HEK293 (cell line): ENCODE data around the gene STEEP1.

Experiments used
- PRDM1 ChIP-seq: fragments of 450-650 bp; formaldehyde crosslinking; IDR thresholded peaks from 2 replicates; pipeline ENCODE4; 2016; ENCODE audit warnings: missing biosample characterization, missing genetic modification characterization
- SETDB1 ChIP-seq: IDR thresholded peaks from one replicate; pipeline ENCODE4 v1.6.1; 2017; ENCODE audit warnings: mild to moderate bottlenecking, low read length, moderate library complexity, mixed read lengths; ENCODE audit not compliant: insufficient read length
- ZNF174 ChIP-seq: fragments of 450-650 bp; formaldehyde crosslinking; IDR thresholded peaks from 2 replicates; pipeline ENCODE4 v1.5.0; 2017; ENCODE audit warnings: missing biosample characterization, mild to moderate bottlenecking, missing genetic modification characterization
- ZNF211 ChIP-seq: fragments of 450-650 bp; formaldehyde crosslinking; IDR thresholded peaks from 2 replicates; pipeline ENCODE4 v1.5.1; 2016; ENCODE audit warnings: low read depth, missing biosample characterization, missing genetic modification characterization
- ZNF274 ChIP-seq, 2 experiments: fragments of 200-500 bp in 1 of 2; fragments of 450-650 bp in 1 of 2; sonication (Bioruptor generic) in 1 of 2; formaldehyde crosslinking in 1 of 2; IDR thresholded peaks; 2 replicates each; pipeline versions ENCODE4 v1.5.1 to v1.6.1; 2014 to 2016; ENCODE audit warnings: borderline replicate concordance in 1 of 2, inconsistent platforms in 1 of 2, low read length in 1 of 2, missing biosample characterization in 1 of 2, missing genetic modification characterization in 1 of 2
- ZNF621 ChIP-seq: fragments of 450-650 bp; formaldehyde crosslinking; IDR thresholded peaks from 2 replicates; pipeline ENCODE4 v1.5.1; 2017; ENCODE audit warnings: missing biosample characterization, missing genetic modification characterization
- TF ChIP-seq, protein P1 (sequence below): fragments of 450-650 bp; formaldehyde crosslinking; IDR thresholded peaks from 2 replicates; pipeline ENCODE4 v1.5.1; 2016; ENCODE audit warnings: missing biosample characterization, missing genetic modification characterization
- TF ChIP-seq, protein P2 (sequence below): sonication (generic); formaldehyde crosslinking; IDR thresholded peaks from 2 replicates; pipeline ENCODE4 v1.8.1; 2022; ENCODE audit warnings: mild to moderate bottlenecking, moderate library complexity, missing genetic modification reagents
- TF ChIP-seq, protein P3 (sequence below): fragments of 450-650 bp; formaldehyde crosslinking; IDR thresholded peaks from 2 replicates; pipeline ENCODE4 v1.5.1; 2016; ENCODE audit warnings: missing biosample characterization, missing genetic modification characterization
- TF ChIP-seq, protein P4 (sequence below): fragments of 450-650 bp; formaldehyde crosslinking; IDR thresholded peaks from 2 replicates; pipeline ENCODE4 v1.5.1; 2016; ENCODE audit warnings: missing biosample characterization, missing genetic modification characterization

DNA sequence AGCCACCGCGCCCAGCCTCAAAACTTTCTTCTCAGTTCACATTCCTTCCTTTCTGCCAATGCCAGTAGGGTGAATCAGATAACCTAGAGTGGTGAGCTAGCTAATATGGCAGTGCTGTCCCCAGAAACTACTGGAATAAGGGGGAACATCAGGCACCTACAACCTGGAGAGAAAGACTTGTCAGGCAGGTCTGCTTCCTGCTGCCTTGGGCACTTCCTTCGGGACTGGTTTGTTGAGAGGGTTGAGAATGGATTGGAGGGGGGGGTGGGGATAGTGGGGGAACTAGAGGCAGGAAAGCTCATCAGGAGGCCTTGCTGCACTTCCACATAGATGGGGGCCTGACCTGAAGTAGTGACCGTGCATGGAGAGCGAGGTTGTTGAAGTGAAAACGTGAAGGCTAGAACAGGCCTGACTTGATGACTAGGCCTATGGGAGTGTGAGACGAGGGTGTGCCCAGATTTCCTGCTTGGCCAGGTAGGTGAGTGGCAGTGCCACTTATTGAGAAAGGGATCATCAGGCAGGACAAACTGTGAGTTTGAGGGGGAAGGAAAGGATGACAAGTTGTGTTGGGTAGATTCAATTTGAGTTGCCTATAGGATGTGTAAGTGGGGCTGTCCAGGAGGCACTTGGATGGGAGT lies 63.6 kb downstream of the STEEP1 start:
- TF ChIP-seq, protein P1, sequence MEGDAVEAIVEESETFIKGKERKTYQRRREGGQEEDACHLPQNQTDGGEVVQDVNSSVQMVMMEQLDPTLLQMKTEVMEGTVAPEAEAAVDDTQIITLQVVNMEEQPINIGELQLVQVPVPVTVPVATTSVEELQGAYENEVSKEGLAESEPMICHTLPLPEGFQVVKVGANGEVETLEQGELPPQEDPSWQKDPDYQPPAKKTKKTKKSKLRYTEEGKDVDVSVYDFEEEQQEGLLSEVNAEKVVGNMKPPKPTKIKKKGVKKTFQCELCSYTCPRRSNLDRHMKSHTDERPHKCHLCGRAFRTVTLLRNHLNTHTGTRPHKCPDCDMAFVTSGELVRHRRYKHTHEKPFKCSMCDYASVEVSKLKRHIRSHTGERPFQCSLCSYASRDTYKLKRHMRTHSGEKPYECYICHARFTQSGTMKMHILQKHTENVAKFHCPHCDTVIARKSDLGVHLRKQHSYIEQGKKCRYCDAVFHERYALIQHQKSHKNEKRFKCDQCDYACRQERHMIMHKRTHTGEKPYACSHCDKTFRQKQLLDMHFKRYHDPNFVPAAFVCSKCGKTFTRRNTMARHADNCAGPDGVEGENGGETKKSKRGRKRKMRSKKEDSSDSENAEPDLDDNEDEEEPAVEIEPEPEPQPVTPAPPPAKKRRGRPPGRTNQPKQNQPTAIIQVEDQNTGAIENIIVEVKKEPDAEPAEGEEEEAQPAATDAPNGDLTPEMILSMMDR (tag by site-specific recombination): no peak
- TF ChIP-seq, protein P2, sequence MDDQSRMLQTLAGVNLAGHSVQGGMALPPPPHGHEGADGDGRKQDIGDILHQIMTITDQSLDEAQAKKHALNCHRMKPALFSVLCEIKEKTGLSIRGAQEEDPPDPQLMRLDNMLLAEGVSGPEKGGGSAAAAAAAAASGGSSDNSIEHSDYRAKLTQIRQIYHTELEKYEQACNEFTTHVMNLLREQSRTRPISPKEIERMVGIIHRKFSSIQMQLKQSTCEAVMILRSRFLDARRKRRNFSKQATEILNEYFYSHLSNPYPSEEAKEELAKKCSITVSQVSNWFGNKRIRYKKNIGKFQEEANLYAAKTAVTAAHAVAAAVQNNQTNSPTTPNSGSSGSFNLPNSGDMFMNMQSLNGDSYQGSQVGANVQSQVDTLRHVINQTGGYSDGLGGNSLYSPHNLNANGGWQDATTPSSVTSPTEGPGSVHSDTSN (CRISPR knock-in tag): no peak
- TF ChIP-seq, protein P3, sequence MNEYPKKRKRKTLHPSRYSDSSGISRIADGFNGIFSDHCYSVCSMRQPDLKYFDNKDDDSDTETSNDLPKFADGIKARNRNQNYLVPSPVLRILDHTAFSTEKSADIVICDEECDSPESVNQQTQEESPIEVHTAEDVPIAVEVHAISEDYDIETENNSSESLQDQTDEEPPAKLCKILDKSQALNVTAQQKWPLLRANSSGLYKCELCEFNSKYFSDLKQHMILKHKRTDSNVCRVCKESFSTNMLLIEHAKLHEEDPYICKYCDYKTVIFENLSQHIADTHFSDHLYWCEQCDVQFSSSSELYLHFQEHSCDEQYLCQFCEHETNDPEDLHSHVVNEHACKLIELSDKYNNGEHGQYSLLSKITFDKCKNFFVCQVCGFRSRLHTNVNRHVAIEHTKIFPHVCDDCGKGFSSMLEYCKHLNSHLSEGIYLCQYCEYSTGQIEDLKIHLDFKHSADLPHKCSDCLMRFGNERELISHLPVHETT (tag by site-specific recombination): no peak
- TF ChIP-seq ZNF211 (no peak), ZNF621 (tag by site-specific recombination) (no peak), PRDM1 (tag by site-specific recombination) (no peak), ZNF274 (IDR thresholded peaks at IDR 0.05; ENCODE audit: low read length) (no peak), ZNF274 (tag by site-specific recombination; IDR thresholded peaks at IDR 0.05; ENCODE audit: borderline replicate concordance) (no peak), SETDB1 (no peak), ZNF174 (no peak)
- TF ChIP-seq, protein P4, sequence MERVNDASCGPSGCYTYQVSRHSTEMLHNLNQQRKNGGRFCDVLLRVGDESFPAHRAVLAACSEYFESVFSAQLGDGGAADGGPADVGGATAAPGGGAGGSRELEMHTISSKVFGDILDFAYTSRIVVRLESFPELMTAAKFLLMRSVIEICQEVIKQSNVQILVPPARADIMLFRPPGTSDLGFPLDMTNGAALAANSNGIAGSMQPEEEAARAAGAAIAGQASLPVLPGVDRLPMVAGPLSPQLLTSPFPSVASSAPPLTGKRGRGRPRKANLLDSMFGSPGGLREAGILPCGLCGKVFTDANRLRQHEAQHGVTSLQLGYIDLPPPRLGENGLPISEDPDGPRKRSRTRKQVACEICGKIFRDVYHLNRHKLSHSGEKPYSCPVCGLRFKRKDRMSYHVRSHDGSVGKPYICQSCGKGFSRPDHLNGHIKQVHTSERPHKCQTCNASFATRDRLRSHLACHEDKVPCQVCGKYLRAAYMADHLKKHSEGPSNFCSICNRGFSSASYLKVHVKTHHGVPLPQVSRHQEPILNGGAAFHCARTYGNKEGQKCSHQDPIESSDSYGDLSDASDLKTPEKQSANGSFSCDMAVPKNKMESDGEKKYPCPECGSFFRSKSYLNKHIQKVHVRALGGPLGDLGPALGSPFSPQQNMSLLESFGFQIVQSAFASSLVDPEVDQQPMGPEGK (tag by site-specific recombination): no peak
